MCF 10A (cell line): ENCODE data around the gene ZNF491. TPM values are rescaled to one million over a fixed set of nuclear protein-coding genes. Genes with fewer than 3 reads are reported as not detected.
"Not testable (repeated sequence)": the region's sequence is repeated elsewhere in the genome, so short reads cannot be mapped to it uniquely, and the experiment has no call there.

ENCODE experiments used
- BruUV-seq: library from RNA; stranded (reverse); fragments of 400-500 nt; replicated peaks from 2 replicates; lab custom pipeline; 2021; lab: Mats Ljungman, UMichigan
- CTCF ChIA-PET: fragments of 300-600 bp; sonication (Branson Sonifier 250); formaldehyde crosslinking; extraction: SDS; loops from one replicate; lab custom pipeline; 2021; ENCODE audit warnings: antibody characterized with exemption, inconsistent platforms; lab: Yijun Ruan, JAX
- POLR2A ChIA-PET: fragments of 300-600, 350-650 bp; sonication (Branson Sonifier 250); formaldehyde crosslinking; extraction: SDS; loops from one replicate; lab custom pipeline; 2020; ENCODE audit warnings: antibody characterized with exemption, inconsistent platforms; lab: Yijun Ruan, JAX
- DNase-seq: peaks from one replicate; pipeline ENCODE4 v3.0.0-alpha.2; 2018; ENCODE audit not compliant: unreplicated experiment
- H3K27ac Mint-ChIP-seq: one replicate; pipeline ENCODE4 v1.8.0; 2022; ENCODE audit warnings: mild to moderate bottlenecking, low read depth, mixed read lengths; ENCODE audit not compliant: unreplicated experiment
- H3K27me3 Mint-ChIP-seq: one replicate; pipeline ENCODE4 v1.8.0; 2022; ENCODE audit warnings: mixed read lengths; ENCODE audit not compliant: insufficient read depth, unreplicated experiment
- H3K36me3 Mint-ChIP-seq: one replicate; pipeline ENCODE4 v1.8.0; 2022; ENCODE audit warnings: mild to moderate bottlenecking, moderate library complexity, mixed read lengths; ENCODE audit not compliant: insufficient read depth, unreplicated experiment
- H3K4me1 Mint-ChIP-seq: one replicate; pipeline ENCODE4 v1.8.0; 2022; ENCODE audit warnings: mixed read lengths; ENCODE audit not compliant: insufficient read depth, unreplicated experiment
- H3K4me3 Mint-ChIP-seq: one replicate; pipeline ENCODE4 v1.8.0; 2022; ENCODE audit warnings: mild to moderate bottlenecking, moderate library complexity, mixed read lengths; ENCODE audit not compliant: unreplicated experiment
- H3K9me3 Mint-ChIP-seq: one replicate; pipeline ENCODE4 v1.8.0; 2022; ENCODE audit warnings: mixed read lengths; ENCODE audit not compliant: unreplicated experiment
- CTCF ChIP-seq: fragments of 200-600 bp; IDR thresholded peaks from one replicate; pipeline ENCODE4 v1.8.0; 2022; ENCODE audit warnings: antibody characterized with exemption, mild to moderate bottlenecking; ENCODE audit not compliant: unreplicated experiment
- intact Hi-C: fragments of 100-400 bp; cut with micrococcal nuclease; formaldehyde crosslinking; loops from 2 replicates; pipeline ENCODE4 v1.14.1; 2022
- total RNA-seq: library from RNA; stranded (reverse); gene quantifications from 2 replicates; pipeline ENCODE4 v1.2.3, GENCODE V29; 2022

Gene ZNF491
- total RNA-seq, 1 experiment from 2014 or later: not detected

- no peak overlapping the region for H3K4me3 Mint-ChIP-seq
- CTCF ChIA-PET: interaction anchor here (0.6 kb wide), 1 partner anchor 33 kb away, joined by 4 read pairs; no protein-coding TSS in a partner anchor
- BruUV-seq: no TSS peak
- DNase-seq: no peak
- peaks cover 7% of the 10 kb centered on the region for H3K9me3 Mint-ChIP-seq
- no peaks in the 10 kb centered on the region for H3K36me3 Mint-ChIP-seq
- no peaks in the 10 kb centered on the region for H3K27me3 Mint-ChIP-seq
- no peak overlapping the region for H3K27ac Mint-ChIP-seq
- H3K4me1 Mint-ChIP-seq: no peaks in the 10 kb centered on the region
- intact Hi-C loops: no loop called here
- POLR2A ChIA-PET: no interaction called here
- no peak for TF ChIP-seq CTCF
Observed at GRCh38 chr19:11848200-11848593, 49.9 kb downstream of the ZNF491 start.

DNA sequence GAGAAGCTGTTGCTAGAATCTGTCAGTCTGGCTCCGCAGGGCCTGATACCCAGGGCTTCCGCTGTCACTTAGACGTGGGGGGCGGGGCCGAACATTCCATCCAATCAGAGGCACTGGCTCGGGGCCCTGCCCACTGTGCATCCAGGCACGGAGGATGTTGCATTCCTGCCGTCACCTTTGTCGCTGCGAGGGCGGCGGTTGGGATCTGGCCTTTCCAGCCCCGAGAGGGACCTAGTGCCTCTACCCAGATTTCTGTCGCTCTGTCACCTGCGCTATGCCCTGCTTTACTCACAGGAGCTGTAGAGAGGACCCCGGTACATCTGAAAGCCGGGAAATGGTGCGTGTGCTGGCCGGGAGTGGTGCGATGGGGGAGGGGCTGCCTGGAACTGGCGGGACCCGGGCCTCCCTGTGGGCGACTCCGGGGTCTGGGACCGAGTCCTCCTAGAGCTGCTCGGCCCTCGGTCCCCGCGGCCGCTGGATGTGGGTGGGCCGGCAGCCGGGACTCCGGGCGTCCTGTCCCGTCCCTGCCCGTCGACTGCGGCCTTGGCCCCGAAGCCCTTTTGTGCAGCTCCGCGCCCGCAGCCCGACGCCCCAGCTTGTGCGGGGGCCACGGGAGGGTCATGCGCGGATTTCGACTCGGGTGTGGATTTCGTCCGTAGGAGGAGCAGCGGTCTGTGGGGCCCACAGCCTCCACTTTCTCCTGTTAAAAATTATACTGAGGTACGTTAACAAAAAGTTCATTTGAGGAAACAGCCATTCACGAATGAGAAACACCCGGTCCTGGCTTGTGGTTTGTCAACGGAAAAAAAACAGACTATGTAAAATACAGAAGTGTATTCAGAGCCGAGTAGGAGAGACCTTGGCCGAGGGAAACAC, 50.5 kb downstream of the ZNF491 start, which contains the start of gene ZNF439:
TSS of gene ZNF439 (plus strand) at position 133 of the 876 bp plus-strand sequence. CDS start at position 275, 142 bp downstream.
- H3K4me3 Mint-ChIP-seq: no peak within 1 kb of the TSS
- ChIA-PET POLR2A (no interaction called here), CTCF (interaction anchor here (0.6 kb wide), 1 partner anchor 33 kb away, joined by 4 read pairs; no protein-coding TSS in a partner anchor)

GRCh38 chr19:11850289-11850688, 52.0 kb downstream of the ZNF491 start:
- H3K9me3 Mint-ChIP-seq, H3K27me3 Mint-ChIP-seq, H3K27ac Mint-ChIP-seq, CTCF ChIA-PET, intact Hi-C loops, H3K4me1 Mint-ChIP-seq, H3K4me3 Mint-ChIP-seq, DNase-seq, BruUV-seq, POLR2A ChIA-PET, H3K36me3 Mint-ChIP-seq: not testable (repeated sequence)

More for the DNA sequence above, 50.5 kb downstream of the ZNF491 start, which contains the start of gene ZNF439:
- Mint-ChIP-seq H3K27ac (no peak within 1 kb of the TSS), H3K36me3 (no peaks in the 10 kb centered on the region), H3K27me3 (no peaks in the 10 kb centered on the region), H3K9me3 (peaks cover 7% of the 10 kb centered on the region), H3K4me1 (no peaks in the 10 kb centered on the region)
- intact Hi-C loops: no loop called here
- no peak for DNase-seq
- BruUV-seq: no TSS peak
- no peak for TF ChIP-seq CTCF

DNA sequence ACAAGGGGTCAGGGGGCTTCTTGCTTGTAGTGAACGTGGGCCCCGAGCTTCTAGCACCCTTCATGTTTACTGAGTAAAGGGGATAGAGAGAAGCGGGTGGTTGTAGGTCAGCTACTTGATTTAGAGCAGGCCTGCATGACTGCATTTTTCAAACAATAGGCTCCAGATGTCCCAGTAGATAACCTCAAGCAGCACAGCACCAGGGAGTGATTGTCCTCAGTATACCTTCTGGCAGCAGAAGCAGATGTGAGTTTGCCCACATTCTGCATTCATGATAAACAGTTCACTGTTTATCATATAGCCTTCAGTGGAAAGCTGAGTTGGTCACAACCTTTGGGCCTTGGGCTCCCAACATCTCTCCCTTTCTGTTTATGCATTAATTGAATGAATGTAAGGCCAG, 55.0 kb downstream of the ZNF491 start:
- H3K36me3 Mint-ChIP-seq: no peaks in the 10 kb centered on the region
- DNase-seq: no peak
- ChIA-PET CTCF (interaction anchor here (0.6 kb wide), 1 partner anchor 47 kb away, joined by 3 read pairs; no protein-coding TSS in a partner anchor), POLR2A (no interaction called here)
- no peak overlapping the region for H3K27ac Mint-ChIP-seq
- no peaks in the 10 kb centered on the region for H3K27me3 Mint-ChIP-seq
- TF ChIP-seq CTCF: no peak
- H3K4me1 Mint-ChIP-seq: no peaks in the 10 kb centered on the region
- no TSS peak for BruUV-seq
- intact Hi-C loops: no loop called here
- peaks cover 24% of the 10 kb centered on the region for H3K9me3 Mint-ChIP-seq
- H3K4me3 Mint-ChIP-seq: no peak overlapping the region
